WI38 (cell line): ENCODE results near the gene HBP1.

Experiments used
- H3K4me3 ChIP-seq: 2 replicates; pipeline ENCODE4 v1.5.1; 2011; ENCODE audit warnings: low read depth, mild to moderate bottlenecking, control low read depth, low read length
- CTCF ChIP-seq: IDR thresholded peaks from 2 replicates; pipeline ENCODE4 v1.5.1; 2012; ENCODE audit warnings: low read depth, mild to moderate bottlenecking, control low read depth, low read length

HBP1 gene

GRCh38 chr7:107232568-107233090 is 63.8 kb downstream of the HBP1 start:
- H3K4me3 ChIP-seq: no peak overlapping the region
- TF ChIP-seq CTCF: no peak

DNA sequence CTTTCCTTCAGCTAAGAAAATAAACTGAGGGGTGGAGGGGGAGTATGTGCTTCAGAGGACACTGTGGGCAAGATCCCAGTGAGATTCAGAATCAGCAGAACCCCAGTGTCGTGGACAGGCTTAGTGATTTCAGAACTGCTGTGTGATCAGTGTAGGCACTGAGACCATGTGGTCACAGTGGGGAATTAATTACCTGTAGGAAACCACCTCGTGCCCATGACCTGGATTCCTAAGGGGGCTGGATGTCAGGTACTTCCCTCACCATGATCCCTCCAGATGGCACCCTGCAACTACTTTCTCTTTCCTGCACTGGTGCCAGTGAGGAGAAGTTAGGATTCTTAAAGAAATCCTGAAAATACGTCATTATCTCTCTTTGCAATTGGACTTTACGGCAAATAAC is 64.4 kb downstream of the HBP1 start:
- H3K4me3 ChIP-seq: no peak overlapping the region
- TF ChIP-seq CTCF: no peak

DNA sequence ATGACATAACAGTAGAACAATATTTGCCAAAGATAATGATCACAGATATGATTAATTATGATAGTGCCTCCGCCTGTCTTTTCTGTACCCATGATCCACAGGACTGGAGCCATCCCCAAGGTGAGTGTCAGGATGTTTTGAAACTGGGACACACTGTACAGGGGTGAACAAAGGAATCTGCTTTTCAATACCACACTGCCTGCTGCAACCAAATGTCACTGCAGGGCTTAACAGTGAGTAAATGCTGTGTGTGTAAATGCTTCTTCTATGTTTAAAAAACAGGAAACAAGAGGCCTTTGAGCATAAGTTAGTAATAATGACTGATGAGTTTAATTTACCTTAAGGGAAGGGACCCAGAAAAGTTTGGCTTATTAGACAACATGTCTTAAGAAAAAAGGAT is 65.2 kb downstream of the HBP1 start:
- TF ChIP-seq CTCF: no peak
- no peak overlapping the region for H3K4me3 ChIP-seq

DNA sequence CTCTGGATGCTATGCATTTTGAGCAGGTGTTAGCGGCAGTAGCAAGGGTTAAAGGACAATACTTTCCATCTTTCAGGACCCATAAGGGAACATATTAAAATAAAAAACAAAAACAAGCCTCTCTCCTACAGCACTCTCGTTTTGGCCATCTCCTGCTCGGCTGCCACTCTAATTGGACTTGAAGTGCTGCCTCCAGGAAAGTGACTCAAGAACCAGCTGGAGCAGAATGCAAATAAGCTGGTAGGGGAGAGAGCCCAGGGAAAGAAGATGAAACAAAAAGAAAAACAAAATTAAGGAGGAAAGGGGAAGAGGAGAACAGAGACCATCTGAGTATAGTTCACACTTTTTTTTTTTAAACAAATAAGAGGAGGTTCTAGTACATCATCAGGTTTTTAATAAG is 65.6 kb downstream of the HBP1 start:
- no peak for TF ChIP-seq CTCF
- H3K4me3 ChIP-seq: no peak overlapping the region

DNA sequence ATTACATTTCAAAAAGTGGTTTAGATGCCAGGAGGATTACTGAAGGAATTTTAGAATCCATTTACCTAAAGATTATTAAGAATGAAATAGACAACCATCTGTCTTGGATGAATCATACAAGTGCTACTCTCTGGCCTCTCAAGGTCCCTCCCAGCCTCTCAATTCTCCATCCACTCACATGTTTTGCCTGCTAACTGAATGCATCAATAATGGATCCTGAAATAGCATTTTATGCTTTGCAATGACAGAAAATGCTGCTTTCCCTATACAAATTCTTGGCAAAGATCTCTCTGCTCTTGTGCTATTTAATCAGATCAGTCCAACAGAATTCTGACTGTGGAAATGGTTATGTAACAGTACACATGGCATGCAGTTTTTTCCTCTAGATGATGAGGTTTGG is 68.1 kb downstream of the HBP1 start:
- TF ChIP-seq CTCF: no peak
- H3K4me3 ChIP-seq: no peak overlapping the region

DNA sequence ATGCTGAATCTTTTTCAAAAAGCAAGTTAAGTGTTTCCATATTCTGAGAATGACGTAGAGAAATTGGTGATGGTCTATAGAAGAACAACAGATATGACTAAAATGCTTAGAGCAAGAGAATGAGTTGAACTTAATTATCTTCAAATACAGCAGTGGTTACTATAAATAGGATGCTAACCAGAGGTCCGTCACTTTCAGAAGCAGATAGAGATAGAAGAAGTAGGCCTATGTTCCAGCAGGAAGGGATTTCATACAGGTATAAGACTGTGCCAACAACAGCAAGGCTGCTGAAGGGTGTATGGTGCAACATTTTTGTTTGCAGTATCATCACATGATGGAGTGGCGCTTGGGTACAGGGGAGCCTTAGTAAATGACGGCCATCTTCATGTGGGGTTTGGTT is 68.6 kb downstream of the HBP1 start:
- H3K4me3 ChIP-seq: no peak overlapping the region
- TF ChIP-seq CTCF: no peak

GRCh38 chr7:107242267-107242666 is 73.5 kb downstream of the HBP1 start:
- no peak overlapping the region for H3K4me3 ChIP-seq
- TF ChIP-seq CTCF: no peak
